Measurements from ENCODE around the gene LTBP1. TPM values are rescaled to one million over a fixed set of nuclear protein-coding genes. Genes with fewer than 3 reads are reported as not detected.

The LTBP1 gene
- polyA plus RNA-seq, 1 experiment, result 124 TPM

GRCh38 chr2:33000986-33001385, 54.2 kb downstream of the LTBP1 start:
- Histone ChIP-seq H3K4me3 (ENCODE audit: low read depth, low read length) (no peak overlapping the region), H3K27me3 (ENCODE audit: control insufficient read depth, insufficient read depth, low read length) (no peaks in the 10 kb centered on the region), H3K36me3 (ENCODE audit: control insufficient read depth, insufficient read depth, low read length) (no peaks in the 10 kb centered on the region)
- CTCF ChIA-PET, result interaction anchor here (1.0 to 1.3 kb wide), 2 partner anchors 10 to 17 kb away, joined by 3 to 4 read pairs; no protein-coding TSS in a partner anchor
- TF ChIP-seq, protein P1, sequence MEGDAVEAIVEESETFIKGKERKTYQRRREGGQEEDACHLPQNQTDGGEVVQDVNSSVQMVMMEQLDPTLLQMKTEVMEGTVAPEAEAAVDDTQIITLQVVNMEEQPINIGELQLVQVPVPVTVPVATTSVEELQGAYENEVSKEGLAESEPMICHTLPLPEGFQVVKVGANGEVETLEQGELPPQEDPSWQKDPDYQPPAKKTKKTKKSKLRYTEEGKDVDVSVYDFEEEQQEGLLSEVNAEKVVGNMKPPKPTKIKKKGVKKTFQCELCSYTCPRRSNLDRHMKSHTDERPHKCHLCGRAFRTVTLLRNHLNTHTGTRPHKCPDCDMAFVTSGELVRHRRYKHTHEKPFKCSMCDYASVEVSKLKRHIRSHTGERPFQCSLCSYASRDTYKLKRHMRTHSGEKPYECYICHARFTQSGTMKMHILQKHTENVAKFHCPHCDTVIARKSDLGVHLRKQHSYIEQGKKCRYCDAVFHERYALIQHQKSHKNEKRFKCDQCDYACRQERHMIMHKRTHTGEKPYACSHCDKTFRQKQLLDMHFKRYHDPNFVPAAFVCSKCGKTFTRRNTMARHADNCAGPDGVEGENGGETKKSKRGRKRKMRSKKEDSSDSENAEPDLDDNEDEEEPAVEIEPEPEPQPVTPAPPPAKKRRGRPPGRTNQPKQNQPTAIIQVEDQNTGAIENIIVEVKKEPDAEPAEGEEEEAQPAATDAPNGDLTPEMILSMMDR (IDR thresholded peaks at IDR 0.05; ENCODE audit: insufficient read depth, low read depth, low read length), result no peak
- POLR2A ChIA-PET, result no interaction called here
- DNase-seq (ENCODE audit: low read depth), result peak; percentile 52

DNA sequence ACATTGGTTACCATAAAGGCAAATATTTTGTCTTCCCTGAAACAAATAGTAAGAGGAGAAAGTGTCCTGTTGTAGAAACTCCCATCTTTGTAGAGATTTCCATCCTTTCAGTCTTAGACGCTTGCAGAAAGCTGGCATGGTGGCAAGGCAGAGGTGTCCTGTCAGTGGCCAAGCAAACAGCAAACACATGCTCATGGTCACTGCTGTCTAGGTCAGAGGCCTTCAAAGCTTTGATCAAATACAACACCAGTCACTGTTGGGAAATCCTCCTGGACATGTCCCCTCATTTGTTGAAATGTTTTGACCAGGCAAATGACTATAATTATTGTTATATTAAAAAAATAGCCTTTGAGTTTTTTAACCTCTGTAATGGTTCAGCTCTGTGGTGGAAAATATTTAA, 55.1 kb downstream of the LTBP1 start:
- ChIA-PET POLR2A (no interaction called here), CTCF (interaction anchor here (0.6 kb wide), 1 partner anchor 346 kb away, joined by 3 read pairs; no protein-coding TSS in a partner anchor)
- Histone ChIP-seq H3K4me3 (ENCODE audit: low read depth, low read length) (no peak overlapping the region), H3K27me3 (ENCODE audit: control insufficient read depth, insufficient read depth, low read length) (no peaks in the 10 kb centered on the region), H3K36me3 (ENCODE audit: control insufficient read depth, insufficient read depth, low read length) (no peaks in the 10 kb centered on the region)
- no peak for DNase-seq (ENCODE audit: low read depth)
- TF ChIP-seq, protein P1 (IDR thresholded peaks at IDR 0.05; ENCODE audit: insufficient read depth, low read depth, low read length), result no peak

DNA sequence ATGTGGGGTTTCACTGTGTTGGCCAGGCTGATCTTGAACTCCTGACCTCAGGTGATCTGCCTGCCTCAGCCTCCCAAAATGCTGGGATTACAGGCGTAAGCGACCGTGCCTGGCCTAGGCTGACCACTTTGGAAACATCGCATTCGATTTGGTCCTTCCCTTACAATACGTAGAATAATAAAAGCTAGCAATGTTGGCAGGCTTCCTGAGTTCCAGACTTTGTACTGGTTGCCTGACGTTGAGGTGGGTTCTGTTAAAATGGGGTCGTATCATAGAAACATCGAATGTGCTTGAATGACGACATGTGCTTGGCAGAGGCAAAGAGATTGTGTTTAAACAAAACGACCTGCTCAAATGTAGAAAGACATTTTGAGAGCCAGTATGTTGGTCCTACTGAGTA, 56.1 kb downstream of the LTBP1 start:
- Histone ChIP-seq H3K4me3 (ENCODE audit: low read depth, low read length) (no peak overlapping the region), H3K27me3 (ENCODE audit: control insufficient read depth, insufficient read depth, low read length) (no peaks in the 10 kb centered on the region), H3K36me3 (ENCODE audit: control insufficient read depth, insufficient read depth, low read length) (no peaks in the 10 kb centered on the region)
- POLR2A ChIA-PET, result no interaction called here
- TF ChIP-seq, protein P1 (IDR thresholded peaks at IDR 0.05; ENCODE audit: insufficient read depth, low read depth, low read length), result no peak
- CTCF ChIA-PET, result no interaction called here
- no peak for DNase-seq (ENCODE audit: low read depth)

GRCh38 chr2:33005057-33005456, 58.3 kb downstream of the LTBP1 start:
- Histone ChIP-seq H3K27me3 (ENCODE audit: control insufficient read depth, insufficient read depth, low read length) (no peaks in the 10 kb centered on the region), H3K4me3 (ENCODE audit: low read depth, low read length) (no peak overlapping the region), H3K36me3 (ENCODE audit: control insufficient read depth, insufficient read depth, low read length) (no peaks in the 10 kb centered on the region)
- TF ChIP-seq, protein P1 (IDR thresholded peaks at IDR 0.05; ENCODE audit: insufficient read depth, low read depth, low read length), result no peak
- ChIA-PET POLR2A (no interaction called here), CTCF (interaction anchor here (0.7 kb wide), 1 partner anchor 1518 kb away, joined by 5 read pairs; no protein-coding TSS in a partner anchor)
- no peak for DNase-seq (ENCODE audit: low read depth)

GRCh38 chr2:33008716-33009115, 62.0 kb downstream of the LTBP1 start:
- ChIA-PET CTCF (no interaction called here), POLR2A (no interaction called here)
- TF ChIP-seq, protein P1 (IDR thresholded peaks at IDR 0.05; ENCODE audit: insufficient read depth, low read depth, low read length), result no peak
- H3K36me3 ChIP-seq (ENCODE audit: control insufficient read depth, insufficient read depth, low read length), result no peaks in the 10 kb centered on the region
- DNase-seq (ENCODE audit: low read depth), result no peak
- no peaks in the 10 kb centered on the region for H3K27me3 ChIP-seq (ENCODE audit: control insufficient read depth, insufficient read depth, low read length)
- H3K4me3 ChIP-seq (ENCODE audit: low read depth, low read length), result no peak overlapping the region

All from BJ (cell line).